ENCODE measurements around the gene NOS2. TPM values are rescaled to one million over a fixed set of nuclear protein-coding genes. Genes with fewer than 3 reads are reported as not detected.
A peak's percentile ranks its signal among the peaks of the same experiment; 100 is the strongest.
"Not testable (repeated sequence)": the region's sequence is repeated elsewhere in the genome, so short reads cannot be mapped to it uniquely, and the experiment has no call there.

The NOS2 gene
- total and polyA plus RNA-seq, 3 donors from 2014 or later, result 0.53 to 1.4 (median 0.87) TPM

DNA sequence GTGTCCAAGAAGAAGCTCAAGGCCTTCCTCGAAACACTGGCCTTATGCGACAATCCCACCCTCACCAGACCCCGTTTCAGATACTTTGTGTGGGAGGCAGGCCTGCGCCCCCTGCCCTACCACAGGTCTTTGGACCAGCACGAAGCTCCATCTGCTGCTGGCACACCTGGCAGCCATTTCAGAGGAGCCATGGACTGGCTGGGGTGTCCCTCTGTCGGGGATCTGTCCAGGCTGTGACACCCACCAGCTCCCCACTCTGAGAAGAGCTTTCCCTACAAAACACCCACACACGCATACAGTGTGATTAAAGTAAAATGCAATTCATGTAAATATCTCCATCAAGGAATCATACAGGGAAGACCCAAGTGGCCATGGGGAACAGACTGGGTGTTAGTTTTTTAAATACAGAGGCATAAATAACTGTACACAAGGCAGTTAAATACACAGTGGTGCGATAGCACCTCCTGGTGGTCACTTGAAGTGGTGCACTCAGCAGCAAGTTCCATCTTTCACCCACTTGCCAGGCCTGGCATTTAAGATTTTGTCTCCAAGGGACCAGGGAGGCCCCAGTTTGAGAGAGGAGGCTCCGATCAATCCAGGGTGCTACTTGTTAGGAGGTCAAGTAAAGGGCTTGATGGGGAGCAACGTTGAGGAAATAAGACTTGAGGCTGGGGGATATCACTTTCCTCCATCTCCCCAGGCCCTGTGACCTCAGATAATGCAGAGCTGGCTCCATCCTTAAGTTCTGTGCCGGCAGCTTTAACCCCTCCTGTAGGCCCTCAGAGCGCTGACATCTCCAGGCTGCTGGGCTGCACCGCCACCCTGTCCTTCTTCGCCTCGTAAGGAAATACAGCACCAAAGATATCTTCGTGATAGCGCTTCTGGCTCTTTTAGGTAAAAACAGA is 43.6 kb downstream of the NOS2 start:
- no peaks in the 10 kb centered on the region for H3K27me3 ChIP-seq
- H3K4me3 ChIP-seq, result no peak overlapping the region
- H3K4me1 ChIP-seq, result no peaks in the 10 kb centered on the region
- peak; percentile 73 for DNase-seq
- no peaks in the 10 kb centered on the region for H3K9me3 ChIP-seq
- TF ChIP-seq, protein P1, sequence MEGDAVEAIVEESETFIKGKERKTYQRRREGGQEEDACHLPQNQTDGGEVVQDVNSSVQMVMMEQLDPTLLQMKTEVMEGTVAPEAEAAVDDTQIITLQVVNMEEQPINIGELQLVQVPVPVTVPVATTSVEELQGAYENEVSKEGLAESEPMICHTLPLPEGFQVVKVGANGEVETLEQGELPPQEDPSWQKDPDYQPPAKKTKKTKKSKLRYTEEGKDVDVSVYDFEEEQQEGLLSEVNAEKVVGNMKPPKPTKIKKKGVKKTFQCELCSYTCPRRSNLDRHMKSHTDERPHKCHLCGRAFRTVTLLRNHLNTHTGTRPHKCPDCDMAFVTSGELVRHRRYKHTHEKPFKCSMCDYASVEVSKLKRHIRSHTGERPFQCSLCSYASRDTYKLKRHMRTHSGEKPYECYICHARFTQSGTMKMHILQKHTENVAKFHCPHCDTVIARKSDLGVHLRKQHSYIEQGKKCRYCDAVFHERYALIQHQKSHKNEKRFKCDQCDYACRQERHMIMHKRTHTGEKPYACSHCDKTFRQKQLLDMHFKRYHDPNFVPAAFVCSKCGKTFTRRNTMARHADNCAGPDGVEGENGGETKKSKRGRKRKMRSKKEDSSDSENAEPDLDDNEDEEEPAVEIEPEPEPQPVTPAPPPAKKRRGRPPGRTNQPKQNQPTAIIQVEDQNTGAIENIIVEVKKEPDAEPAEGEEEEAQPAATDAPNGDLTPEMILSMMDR (IDR thresholded peaks at IDR 0.05), result peak; percentile 74 to 95 (median 90)
- no peak for TF ChIP-seq POLR2A (IDR thresholded peaks at IDR 0.05)
- H3K36me3 ChIP-seq (ENCODE audit: low read depth, missing control alignments), result no peaks in the 10 kb centered on the region
- intact Hi-C loops (cut with DNase I; ENCODE audit: low total_unique reads), result loop anchor here (5.0 kb wide), 1 partner anchor 99 kb away; no protein-coding TSS in a partner anchor
- WGBS, 2 donors, result 73 to 83% methylated on average over 14 to 17 of the region's 17 CpGs
- H3K27ac ChIP-seq, result no peak overlapping the region

DNA sequence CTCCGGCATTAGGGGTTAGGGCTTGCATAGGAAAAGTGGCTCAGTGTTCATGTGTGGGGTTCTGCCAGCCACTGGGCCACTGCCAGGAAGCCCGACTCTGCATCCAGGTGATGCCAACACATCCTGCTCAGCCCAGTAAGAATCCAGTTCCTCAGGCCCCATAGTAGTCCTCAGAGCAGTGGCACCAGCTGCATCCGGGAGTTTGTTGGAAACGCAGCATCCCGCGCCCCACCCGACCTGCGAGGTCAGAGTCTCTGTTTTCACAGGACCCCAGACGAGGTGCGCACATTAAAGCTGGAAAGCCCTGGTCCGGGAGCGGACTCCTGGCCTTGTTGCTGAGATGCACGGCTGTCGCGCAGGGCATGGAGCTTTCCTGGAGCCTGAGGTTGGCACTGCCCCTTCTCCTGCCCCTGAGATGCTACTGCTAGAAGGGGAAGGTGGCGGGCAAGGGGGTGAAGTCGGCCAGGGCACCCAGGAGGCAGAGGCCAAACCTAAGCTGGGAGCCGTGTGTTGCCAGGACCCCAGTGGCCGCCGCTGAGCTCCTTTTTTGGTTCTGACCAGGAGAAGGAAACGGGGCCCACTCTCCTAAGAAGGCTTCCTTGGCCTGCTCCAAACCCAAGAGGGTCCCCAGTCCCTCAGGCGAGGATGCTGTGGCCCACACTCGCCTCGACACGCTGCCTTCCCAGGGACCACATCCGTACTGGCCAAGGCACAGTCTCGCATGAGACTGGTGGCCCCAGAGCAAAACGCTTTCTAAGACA is 44.4 kb downstream of the NOS2 start:
- intact Hi-C loops (cut with DNase I; ENCODE audit: low total_unique reads), result loop anchor here (5.0 kb wide), 1 partner anchor 99 kb away; no protein-coding TSS in a partner anchor
- DNase-seq, result no peak
- Histone ChIP-seq H3K27me3 (no peaks in the 10 kb centered on the region), H3K4me3 (no peak overlapping the region), H3K27ac (no peak overlapping the region), H3K9me3 (no peaks in the 10 kb centered on the region), H3K36me3 (ENCODE audit: low read depth, missing control alignments) (no peaks in the 10 kb centered on the region), H3K4me1 (no peaks in the 10 kb centered on the region)
- TF ChIP-seq, protein P1 (IDR thresholded peaks at IDR 0.05), result no peak
- TF ChIP-seq POLR2A (IDR thresholded peaks at IDR 0.05), result no peak
- WGBS, 2 donors, result 91 to 92% methylated on average over 17 to 28 of the region's 28 CpGs

DNA sequence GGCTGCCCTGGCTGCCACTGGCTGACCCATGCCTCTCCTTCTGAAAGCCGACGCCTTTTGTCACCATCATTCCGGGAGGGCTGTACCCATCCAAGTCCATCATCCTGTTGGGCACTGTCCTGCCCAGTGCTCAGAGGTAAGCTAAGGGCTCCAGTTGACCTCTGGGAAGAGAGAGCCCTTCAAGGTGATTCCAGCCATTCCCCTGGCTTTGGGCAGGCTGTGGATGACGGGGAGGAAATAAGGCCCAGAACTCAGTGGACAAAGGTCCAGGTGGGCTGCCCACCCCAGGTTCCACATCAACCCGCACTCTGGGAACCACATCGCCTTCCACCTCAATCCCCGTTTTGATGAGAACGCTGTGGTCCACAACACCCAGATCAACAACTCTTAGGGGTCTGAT is 45.8 kb downstream of the NOS2 start:
- Histone ChIP-seq H3K27ac (no peak overlapping the region), H3K4me1 (no peaks in the 10 kb centered on the region), H3K36me3 (ENCODE audit: low read depth, missing control alignments) (no peaks in the 10 kb centered on the region), H3K4me3 (no peak overlapping the region), H3K27me3 (no peaks in the 10 kb centered on the region), H3K9me3 (no peaks in the 10 kb centered on the region)
- 92 to 96% methylated on average over 8 of the region's 8 CpGs for WGBS, 2 donors
- no peak for DNase-seq
- intact Hi-C loops (cut with DNase I; ENCODE audit: low total_unique reads), result no loop called here
- no peak for TF ChIP-seq POLR2A (IDR thresholded peaks at IDR 0.05)
- TF ChIP-seq, protein P1 (IDR thresholded peaks at IDR 0.05), result no peak

DNA sequence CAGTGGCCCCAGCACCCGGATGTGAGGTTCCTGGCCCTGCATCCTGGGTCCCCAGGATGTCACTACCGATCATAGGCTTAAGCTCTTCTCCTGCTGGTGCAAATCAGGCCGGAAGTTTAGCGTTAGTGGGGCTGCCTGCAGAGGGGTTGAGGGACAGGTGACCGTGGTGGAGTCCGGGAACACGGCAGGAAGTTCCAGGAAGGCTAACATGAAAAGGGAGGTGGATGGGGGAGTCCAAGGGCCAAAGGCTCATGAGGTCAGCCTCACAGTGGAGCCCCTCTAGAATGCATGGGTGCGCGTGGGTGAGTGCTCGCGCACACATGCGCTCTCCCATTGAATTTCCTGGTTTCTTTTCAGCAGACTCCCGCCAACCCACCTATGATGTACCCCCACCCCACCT is 46.6 kb downstream of the NOS2 start:
- H3K27me3 ChIP-seq; DNase-seq; intact Hi-C loops (cut with DNase I; ENCODE audit: low total_unique reads); H3K4me3 ChIP-seq; H3K27ac ChIP-seq; H3K4me1 ChIP-seq; H3K9me3 ChIP-seq; H3K36me3 ChIP-seq (ENCODE audit: low read depth, missing control alignments): not testable (repeated sequence)
- 91% methylated on average over 13 of the region's 13 CpGs for WGBS, 2 donors

DNA sequence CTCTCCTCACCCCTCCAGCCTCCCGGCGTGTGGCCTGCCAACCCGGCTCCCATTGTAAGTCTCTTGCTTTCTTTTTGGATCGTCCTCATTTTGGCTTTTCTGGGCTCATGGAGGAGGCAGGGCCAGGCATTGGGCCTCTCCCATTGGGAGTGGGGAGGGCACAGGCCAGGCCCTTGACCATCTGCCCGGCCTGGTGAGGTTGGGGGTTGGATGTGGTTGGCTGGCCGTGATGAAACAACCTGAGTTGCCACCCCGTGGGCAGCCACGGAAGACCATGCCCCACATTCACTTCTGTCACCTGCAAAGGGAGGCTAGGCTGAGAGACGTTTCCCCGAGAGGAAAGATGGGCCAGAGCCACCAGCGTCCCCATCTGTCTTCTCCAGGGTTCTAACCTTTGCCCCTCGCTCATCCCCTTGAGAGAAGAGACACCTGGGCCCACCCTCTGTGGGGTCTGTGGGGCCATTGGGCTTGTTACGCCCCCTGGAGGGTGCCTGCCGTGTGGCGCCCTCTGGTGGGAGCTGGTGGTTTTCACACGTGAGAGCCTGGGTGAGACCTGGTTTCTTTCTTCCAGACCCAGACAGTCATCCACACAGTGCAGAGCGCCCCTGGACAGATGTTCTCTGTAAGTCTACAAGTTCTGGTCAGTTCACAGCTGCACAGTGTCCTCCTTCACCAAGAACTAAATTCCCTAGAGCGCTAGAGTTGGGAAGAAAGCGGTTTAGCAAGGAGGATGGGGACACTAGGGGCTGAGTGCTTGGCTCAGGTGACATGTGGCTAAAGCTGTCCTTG is 47.3 kb downstream of the NOS2 start:
- H3K4me3 ChIP-seq; H3K9me3 ChIP-seq; H3K27ac ChIP-seq; H3K36me3 ChIP-seq (ENCODE audit: low read depth, missing control alignments); H3K4me1 ChIP-seq; H3K27me3 ChIP-seq; DNase-seq; intact Hi-C loops (cut with DNase I; ENCODE audit: low total_unique reads): not testable (repeated sequence)
- 87 to 92% methylated on average over 5 to 10 of the region's 19 CpGs for WGBS, 2 donors
